ENCODE data around the gene WRNIP1.
"Not testable (repeated sequence)": the region's sequence is repeated elsewhere in the genome, so short reads cannot be mapped to it uniquely, and the experiment has no call there.

Gene WRNIP1

DNA sequence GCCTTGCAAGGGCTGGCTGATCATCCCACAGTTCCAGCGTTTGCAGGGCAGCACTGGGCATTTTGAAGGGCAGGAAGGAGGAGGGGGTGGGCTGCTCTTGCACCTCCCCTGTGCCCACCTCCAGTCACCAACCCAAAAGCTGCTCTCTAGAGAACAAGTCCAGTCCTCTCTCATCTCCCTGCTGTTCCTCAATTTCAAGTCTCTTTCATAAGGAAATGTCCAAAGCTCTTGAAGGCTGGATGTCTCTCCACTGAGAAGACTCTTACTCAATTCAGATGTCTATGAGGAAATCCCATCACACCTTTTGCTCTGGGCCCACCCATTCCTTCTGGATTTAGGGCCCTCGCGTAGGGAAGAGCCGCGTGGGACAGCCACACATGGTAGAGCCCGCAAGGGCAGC lies 31.7 kb downstream of the WRNIP1 start:
- no peak overlapping the region for H3K4me3 ChIP-seq (ENCODE audit: low read depth, low read length)
- TF ChIP-seq, protein P1, sequence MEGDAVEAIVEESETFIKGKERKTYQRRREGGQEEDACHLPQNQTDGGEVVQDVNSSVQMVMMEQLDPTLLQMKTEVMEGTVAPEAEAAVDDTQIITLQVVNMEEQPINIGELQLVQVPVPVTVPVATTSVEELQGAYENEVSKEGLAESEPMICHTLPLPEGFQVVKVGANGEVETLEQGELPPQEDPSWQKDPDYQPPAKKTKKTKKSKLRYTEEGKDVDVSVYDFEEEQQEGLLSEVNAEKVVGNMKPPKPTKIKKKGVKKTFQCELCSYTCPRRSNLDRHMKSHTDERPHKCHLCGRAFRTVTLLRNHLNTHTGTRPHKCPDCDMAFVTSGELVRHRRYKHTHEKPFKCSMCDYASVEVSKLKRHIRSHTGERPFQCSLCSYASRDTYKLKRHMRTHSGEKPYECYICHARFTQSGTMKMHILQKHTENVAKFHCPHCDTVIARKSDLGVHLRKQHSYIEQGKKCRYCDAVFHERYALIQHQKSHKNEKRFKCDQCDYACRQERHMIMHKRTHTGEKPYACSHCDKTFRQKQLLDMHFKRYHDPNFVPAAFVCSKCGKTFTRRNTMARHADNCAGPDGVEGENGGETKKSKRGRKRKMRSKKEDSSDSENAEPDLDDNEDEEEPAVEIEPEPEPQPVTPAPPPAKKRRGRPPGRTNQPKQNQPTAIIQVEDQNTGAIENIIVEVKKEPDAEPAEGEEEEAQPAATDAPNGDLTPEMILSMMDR (conservative IDR thresholded peaks at IDR 0.05; ENCODE audit: low read depth, low read length), result no peak
- DNase-seq (ENCODE audit: low read depth), result no peak

DNA sequence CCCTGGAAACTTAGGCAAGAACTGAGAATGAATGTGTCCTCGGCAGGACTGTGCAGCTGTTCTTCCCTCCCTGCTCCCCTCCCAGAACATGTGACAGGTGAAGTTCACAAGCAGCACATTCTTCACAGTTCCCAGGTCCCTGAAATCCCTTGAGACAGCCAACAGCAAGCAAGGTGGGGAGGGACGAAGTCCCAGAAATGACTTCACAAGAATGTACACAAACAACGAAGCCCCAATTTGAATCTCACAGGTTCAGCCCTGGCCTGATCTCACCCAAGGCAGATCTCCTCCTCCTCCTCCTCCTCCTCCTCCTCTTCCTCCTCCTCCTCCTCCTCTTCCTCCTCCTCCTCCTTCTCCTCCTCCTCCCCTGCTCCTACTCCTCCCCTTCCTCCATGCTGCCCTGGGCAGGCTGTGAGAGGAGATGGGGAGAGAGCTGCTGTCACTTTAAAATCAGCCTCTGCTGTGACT lies 32.4 kb downstream of the WRNIP1 start:
- TF ChIP-seq, protein P1 (conservative IDR thresholded peaks at IDR 0.05; ENCODE audit: low read depth, low read length), result no peak
- DNase-seq (ENCODE audit: low read depth), result no peak
- H3K4me3 ChIP-seq (ENCODE audit: low read depth, low read length), result no peak overlapping the region

DNA sequence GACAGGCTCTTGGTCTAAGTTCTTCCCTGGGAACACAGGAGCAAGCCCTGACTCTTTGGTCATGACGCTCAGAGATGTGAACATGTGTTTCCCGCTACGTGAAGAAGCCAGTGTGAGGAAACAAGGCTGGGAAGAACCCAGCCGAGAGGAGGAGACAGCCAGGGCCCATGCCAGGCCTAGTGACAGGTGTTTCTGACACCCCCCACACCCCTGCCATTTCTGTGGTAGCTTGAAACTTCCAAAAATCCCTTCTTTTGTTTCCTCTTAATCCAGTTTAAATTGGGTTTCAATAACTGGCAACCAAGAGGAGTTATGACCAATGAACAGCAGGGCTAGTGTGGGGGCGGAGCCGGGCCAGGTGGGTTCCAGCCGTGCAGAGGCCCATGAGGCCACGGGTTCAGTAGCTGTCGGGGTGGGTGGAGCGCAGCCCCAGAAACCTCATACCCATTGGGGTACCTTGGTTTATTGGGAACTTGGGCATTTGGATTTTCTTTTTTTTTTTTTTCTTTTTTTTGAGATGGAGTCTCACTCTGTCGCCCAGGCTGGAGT lies 33.5 kb downstream of the WRNIP1 start:
- no peak overlapping the region for H3K4me3 ChIP-seq (ENCODE audit: low read depth, low read length)
- TF ChIP-seq, protein P1 (conservative IDR thresholded peaks at IDR 0.05; ENCODE audit: low read depth, low read length), result no peak
- no peak for DNase-seq (ENCODE audit: low read depth)

DNA sequence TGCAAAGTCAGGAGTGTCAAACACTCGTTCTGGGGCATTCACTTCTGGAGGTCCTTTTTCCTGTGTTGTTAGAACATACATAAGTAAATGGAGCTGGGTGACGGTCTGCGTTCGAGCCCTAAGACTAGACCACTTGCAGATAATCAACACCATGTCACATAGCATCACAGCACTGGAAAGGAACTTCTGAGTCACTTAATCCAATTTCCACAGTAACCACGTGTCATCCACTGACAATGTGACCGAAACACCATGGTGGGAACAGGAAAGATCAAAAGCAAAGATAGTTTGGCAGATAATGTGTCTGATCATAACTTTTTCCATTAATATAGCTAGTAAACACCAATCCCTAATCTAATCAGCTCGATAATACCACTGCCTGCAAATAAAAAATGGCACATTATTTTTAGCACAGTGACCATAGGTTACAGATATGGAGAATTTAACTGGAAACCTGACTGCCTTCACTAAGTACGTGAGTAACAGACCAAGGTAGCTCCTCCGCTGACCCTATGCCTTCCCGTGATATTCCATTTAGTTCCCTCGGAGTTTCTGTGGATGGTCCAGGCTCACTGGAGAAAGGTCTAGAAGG lies 34.8 kb downstream of the WRNIP1 start:
- TF ChIP-seq, protein P1 (conservative IDR thresholded peaks at IDR 0.05; ENCODE audit: low read depth, low read length), result no peak
- no peak for DNase-seq (ENCODE audit: low read depth)
- no peak overlapping the region for H3K4me3 ChIP-seq (ENCODE audit: low read depth, low read length)

DNA sequence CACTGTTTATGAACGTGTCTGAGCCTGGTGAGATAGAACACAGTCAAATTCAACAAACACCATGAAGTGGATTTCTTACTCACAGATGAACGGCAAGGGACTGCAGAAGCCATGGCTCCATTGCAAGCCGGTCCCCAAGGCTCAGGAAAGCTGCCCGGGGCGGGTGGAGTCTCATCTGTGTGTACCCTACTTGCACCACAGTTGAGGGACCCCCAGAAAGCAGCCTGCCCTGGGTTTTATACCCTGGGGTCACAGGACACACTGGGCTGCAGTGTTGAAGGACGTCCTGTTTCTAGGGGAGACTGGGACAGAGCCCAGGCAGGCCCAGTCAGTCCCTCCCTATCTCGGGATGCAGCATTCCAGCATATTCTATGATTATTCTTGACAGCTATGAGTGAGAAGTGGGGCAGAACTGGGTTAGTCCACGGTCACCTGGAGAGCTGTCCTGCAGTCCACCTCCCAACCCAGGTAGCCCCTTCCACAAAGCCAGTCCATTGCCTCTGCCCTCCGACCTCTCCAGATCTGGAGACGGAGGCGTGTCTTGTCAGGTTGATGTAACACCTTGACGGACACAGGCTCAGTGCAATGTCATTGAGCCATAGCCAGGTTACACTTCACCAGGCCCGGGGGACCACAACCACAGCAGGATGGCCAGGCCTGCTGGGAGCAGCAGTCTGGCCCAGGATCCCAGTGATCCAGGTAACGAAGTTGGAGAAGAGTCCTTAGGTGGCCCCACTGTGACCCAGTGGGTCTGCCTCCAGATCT lies 35.5 kb downstream of the WRNIP1 start:
- TF ChIP-seq, protein P1 (conservative IDR thresholded peaks at IDR 0.05; ENCODE audit: low read depth, low read length), result no peak
- H3K4me3 ChIP-seq (ENCODE audit: low read depth, low read length), result no peak overlapping the region
- DNase-seq (ENCODE audit: low read depth), result no peak

DNA sequence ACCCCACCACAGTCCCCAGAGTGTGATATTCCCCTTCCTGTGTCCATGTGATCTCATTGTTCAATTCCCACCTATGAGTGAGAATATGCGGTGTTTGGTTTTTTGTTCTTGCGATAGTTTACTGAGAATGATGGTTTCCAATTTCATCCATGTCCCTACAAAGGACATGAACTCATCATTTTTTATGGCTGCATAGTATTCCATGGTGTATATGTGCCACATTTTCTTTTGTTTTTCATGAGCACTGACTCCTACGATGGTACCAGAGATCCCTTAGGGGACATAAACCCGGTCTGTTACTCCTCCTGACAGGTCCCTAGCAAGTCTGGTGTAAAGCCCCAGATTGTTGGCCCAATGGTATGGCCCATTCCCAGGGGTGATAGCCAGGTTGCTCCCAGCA lies 36.5 kb downstream of the WRNIP1 start:
- not testable (repeated sequence) for H3K4me3 ChIP-seq (ENCODE audit: low read depth, low read length); DNase-seq (ENCODE audit: low read depth)

DNA sequence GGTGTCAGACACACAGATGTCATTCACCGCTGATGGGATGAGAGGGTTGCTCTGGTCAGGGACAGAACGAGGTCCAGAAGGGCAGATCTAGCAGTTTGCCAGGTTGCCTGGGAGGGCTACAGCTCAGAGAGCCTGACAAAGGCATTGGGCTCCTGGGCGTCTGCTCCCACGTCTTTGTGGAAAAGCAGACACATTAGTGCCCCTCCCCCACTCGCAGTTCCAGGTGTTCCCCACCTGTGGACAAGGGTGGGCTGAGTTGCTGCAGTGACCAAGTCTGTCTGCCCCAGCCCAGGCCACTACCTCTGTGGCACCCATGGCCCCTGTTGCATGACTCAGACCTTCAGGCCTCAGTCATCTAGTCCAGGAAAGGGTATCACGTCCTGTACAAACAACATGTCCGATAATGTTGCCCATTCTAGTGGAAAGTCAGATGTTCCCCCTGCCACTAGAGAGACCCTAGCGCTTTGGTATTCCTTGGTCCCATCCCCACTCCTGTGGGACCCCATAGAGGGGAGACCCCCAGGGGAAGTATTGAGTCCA lies 37.4 kb downstream of the WRNIP1 start:
- DNase-seq (ENCODE audit: low read depth), result no peak
- TF ChIP-seq, protein P1 (conservative IDR thresholded peaks at IDR 0.05; ENCODE audit: low read depth, low read length), result no peak
- no peak overlapping the region for H3K4me3 ChIP-seq (ENCODE audit: low read depth, low read length)
